H1 (cell line): ENCODE data around the gene SIK3.

Experiments used
- EZH2 ChIP-seq: fragments of 200-600 bp; sonication (generic); IDR thresholded peaks from 2 replicates; pipeline ENCODE4 v1.7.1; 2012; ENCODE audit warnings: low read depth, mild to moderate bottlenecking, moderate library complexity, low read length, inconsistent platforms; ENCODE audit not compliant: severe bottlenecking
- GABPA ChIP-seq: IDR thresholded peaks from 2 replicates; pipeline ENCODE4 v1.6.1; 2011; ENCODE audit warnings: mild to moderate bottlenecking, low read length, moderate library complexity, borderline replicate concordance; ENCODE audit not compliant: insufficient read depth
- SP1 ChIP-seq: IDR thresholded peaks from 2 replicates; pipeline ENCODE4 v1.6.1; 2011; ENCODE audit warnings: low read depth, low read length
- TF ChIP-seq, protein P1 (sequence below), 3 experiments: IDR thresholded peaks; 1 replicate in 2 of 3; 2 replicates in 1 of 3; pipeline versions ENCODE4 v1.5.1 to v1.6.1; 2011; ENCODE audit warnings: low read length in 3 of 3, mild to moderate bottlenecking in 3 of 3, inconsistent platforms in 2 of 3, low read depth in 1 of 3, moderate library complexity in 1 of 3; ENCODE audit not compliant: insufficient read depth in 1 of 3; ENCODE audit errors: control extremely low read depth in 1 of 3

DNA sequence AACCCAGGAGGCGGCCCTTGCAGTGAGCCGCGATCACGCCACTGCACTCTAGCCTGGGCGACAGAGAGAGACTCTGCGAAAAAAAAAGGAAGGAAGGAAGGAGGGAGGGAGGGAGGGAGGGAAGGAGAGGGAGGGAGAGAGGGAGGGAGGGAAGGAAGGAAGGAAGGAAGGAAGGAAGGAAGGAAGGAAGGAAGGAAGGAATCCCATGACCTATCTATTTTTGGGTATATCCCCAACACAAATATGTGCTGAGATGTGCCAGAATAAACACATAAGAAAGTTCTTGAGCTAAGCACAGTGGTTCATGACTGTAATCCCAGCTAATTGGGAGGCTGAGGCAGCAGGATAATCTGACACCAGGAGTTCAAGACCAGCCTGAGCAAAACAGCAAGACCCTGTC lies 82.0 kb downstream of the SIK3 start:
- no peak for TF ChIP-seq GABPA
- TF ChIP-seq, protein P1, sequence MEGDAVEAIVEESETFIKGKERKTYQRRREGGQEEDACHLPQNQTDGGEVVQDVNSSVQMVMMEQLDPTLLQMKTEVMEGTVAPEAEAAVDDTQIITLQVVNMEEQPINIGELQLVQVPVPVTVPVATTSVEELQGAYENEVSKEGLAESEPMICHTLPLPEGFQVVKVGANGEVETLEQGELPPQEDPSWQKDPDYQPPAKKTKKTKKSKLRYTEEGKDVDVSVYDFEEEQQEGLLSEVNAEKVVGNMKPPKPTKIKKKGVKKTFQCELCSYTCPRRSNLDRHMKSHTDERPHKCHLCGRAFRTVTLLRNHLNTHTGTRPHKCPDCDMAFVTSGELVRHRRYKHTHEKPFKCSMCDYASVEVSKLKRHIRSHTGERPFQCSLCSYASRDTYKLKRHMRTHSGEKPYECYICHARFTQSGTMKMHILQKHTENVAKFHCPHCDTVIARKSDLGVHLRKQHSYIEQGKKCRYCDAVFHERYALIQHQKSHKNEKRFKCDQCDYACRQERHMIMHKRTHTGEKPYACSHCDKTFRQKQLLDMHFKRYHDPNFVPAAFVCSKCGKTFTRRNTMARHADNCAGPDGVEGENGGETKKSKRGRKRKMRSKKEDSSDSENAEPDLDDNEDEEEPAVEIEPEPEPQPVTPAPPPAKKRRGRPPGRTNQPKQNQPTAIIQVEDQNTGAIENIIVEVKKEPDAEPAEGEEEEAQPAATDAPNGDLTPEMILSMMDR (IDR thresholded peaks at IDR 0.05; ENCODE audit: control extremely low read depth in 1 of 3, insufficient read depth in 1 of 3, low read depth in 1 of 3, low read length in 3 of 3): no peak
- TF ChIP-seq EZH2: no peak
- TF ChIP-seq SP1: no peak
